Measurements from ENCODE around the gene PEAR1.

GRCh38 chr1:156899956-156900718, 6.6 kb downstream of the PEAR1 start:
- TF ChIP-seq CTCF (IDR thresholded peaks at IDR 0.05) (no peak), POLR2A (IDR thresholded peaks at IDR 0.05) (no peak)
